Iris pigment epithelial cell (primary cell): Measurements from ENCODE around the gene DPM3.
"Not testable (repeated sequence)": the region's sequence is repeated elsewhere in the genome, so short reads cannot be mapped to it uniquely, and the experiment has no call there.

ENCODE experiments used
- DNase-seq: peaks from one replicate; pipeline ENCODE4 v3.0.0-alpha.2; 2011; ENCODE audit warnings: low read depth

The DPM3 gene

GRCh38 chr1:155158991-155159390 lies 18.7 kb upstream of the DPM3 start:
- no peak for DNase-seq

- not testable (repeated sequence) for DNase-seq
Measured at GRCh38 chr1:155155996-155156643, 15.8 kb upstream of the DPM3 start.

- DNase-seq: no peak
Measured at GRCh38 chr1:155145491-155145890, 5.2 kb upstream of the DPM3 start.

DNA sequence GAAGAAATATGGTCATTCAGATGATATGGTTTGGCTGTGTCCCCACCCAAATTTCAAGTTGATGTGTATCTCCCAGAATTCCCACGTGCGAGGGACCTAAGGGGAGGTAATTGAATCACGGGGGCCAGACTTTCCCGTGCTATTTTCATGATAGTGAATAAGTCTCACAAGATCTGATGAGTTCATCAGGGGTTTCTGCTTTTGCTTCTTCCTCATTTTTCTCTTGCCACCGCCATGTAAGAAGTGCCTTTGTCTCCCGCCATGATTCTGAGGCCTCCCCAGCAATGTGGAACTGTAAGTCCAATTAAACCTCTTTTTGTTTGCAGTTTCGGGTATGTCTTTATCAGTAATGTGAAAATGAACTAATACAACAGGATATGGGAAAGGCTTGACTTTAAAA lies 1.4 kb upstream of the DPM3 start:
- no peak for DNase-seq

DNA sequence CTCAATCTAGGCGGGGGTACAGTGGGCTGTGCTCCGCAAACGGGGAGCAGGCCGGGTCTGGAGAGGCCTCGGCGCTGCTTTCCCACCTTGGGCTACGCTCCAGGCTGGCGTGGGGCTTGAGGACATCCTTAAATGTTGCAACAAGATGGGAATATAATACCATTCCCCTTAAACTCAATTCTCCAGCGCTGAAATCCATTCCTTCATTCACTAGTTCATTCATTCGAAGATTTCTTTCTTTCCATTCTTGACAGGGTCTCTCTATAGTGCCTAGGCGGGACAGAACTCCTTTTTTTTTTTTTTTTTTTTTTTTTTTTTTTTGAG lies 261 bp upstream of the DPM3 start:
- no peak for DNase-seq

GRCh38 chr1:155137154-155137949 lies 3.0 kb downstream of the DPM3 start:
- DNase-seq: no peak

- DNase-seq: no peak
Measured at GRCh38 chr1:155136748-155137147, 3.6 kb downstream of the DPM3 start.

DNA sequence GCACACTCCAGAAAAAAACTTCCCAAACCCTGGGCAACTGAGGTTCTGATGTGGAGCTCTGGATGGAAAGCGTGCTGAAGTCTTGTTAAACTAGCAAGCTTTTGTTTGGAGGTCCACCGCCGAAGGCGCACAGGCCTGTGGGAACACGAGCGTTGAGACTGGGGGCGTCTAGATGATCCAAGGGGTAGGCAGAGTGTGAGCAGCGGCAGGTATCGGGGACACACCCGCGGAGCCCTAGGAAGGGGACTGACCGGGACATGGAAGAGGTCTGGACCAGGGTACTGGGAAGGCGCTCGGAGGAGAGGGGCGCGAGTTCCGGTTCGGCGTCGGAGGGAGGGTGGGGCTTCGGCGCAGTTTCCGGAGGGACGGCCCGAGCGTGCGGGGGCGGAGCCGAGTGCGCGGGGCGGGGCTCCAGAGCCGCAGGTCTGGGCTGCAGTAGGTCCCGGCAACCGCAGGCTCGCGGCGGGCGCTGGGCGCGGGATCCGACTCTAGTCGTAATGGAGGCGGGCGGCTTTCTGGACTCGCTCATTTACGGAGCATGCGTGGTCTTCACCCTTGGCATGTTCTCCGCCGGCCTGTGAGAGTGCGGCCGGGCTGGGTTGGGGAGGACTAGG lies 4.8 kb downstream of the DPM3 start, which contains the start of gene SLC50A1:
Gene SLC50A1, plus strand, starts transcription at position 438 of the 614 bp plus-strand sequence. Its CDS starts 60 bp downstream, at position 498.
- peak; percentile 96 for DNase-seq

DNA sequence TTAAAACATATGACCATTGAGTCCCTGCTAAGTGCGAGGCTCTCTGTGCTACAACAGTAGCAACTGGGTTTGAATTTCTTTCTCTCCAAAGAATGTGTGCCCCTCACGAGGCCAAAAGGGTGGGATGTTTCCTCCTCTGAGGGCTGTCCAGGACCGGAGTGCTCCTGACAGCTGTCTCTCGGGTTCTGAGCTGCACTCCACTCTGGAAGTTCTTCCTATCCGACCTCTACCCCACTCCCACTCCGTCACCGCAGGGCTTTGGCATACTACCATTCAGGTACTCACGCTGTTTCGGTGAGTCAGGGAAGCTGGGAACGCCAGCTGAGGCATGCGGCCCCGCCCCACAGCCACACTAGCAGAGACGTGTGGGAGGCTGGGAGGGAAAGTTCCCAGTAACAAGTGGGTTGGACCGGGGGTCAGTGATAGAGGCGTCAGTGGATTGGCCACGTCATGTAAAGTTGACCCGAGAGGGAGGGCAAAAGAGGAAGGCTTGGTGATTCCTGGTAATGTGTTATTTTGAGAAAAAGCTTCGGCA lies 5.4 kb downstream of the DPM3 start:
- DNase-seq: peak; percentile 98

- DNase-seq: peak; percentile 31
Measured at GRCh38 chr1:155134322-155134721, 6.0 kb downstream of the DPM3 start.

GRCh38 chr1:155133799-155134281 lies 6.5 kb downstream of the DPM3 start:
- no peak for DNase-seq

DNA sequence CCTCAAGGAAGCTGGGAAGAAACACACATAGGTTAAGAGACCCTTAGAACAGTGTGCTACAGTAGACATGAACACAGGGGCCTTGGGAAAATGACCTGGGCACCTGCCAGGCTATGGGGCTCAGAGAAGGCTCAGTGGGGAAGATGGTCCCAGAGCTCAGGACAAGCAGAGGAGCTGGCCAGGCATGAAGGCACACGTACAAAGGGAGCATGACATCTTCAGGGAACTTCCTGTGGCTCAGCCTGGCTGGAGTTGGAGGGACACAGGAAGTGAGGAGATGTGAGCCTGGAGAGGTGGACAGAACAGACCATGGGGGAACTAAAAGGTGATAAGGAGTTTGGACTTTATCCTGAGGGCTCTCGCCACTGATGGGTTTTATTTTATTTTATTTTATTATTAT lies 8.5 kb downstream of the DPM3 start:
- no peak for DNase-seq

GRCh38 chr1:155131285-155131684 lies 9.0 kb downstream of the DPM3 start:
- no peak for DNase-seq

GRCh38 chr1:155130272-155131006 lies 9.9 kb downstream of the DPM3 start:
- DNase-seq: no peak

GRCh38 chr1:155128755-155129473 lies 11.4 kb downstream of the DPM3 start:
- no peak for DNase-seq

DNA sequence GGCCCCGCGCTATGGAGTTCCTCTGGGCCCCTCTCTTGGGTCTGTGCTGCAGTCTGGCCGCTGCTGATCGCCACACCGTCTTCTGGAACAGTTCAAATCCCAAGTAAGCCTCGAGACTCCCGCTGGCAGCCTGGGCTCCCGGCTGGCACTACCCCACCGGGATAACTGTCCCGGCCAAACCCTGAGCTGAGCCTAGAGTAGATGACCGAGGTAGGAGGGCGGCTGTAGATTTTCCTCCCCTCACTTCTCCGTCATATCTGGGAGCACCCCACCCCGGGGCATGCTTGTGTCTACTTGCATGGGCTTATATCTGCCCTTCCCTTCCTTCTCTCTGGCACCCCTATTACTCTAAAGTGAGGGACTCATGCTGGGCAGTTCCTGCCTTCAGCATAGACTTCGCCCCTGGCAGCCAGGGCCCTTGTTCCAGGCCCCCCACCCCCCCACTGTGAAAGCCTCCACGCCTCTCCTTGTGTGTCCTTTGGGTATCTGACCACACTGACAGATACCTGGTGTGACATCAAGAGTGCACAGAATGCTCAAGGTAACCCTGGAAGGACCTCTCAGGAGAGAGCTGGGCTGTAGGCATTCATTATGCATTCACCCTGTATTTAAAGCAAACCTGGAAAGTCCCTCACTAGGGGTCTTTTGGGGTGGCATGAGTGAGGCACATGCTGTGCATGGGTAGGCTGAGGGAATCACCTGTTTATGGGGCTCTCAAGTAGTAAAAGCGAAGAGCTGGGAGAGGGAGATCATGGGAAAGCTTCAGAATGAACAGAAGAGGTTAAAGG lies 12.2 kb downstream of the DPM3 start:
- DNase-seq: no peak

- DNase-seq: peak; percentile 67
Measured at GRCh38 chr1:155127105-155127966, 13.0 kb downstream of the DPM3 start, which contains the start of gene EFNA1. EFNA1 (plus strand) TSS chr1:155127876; CDS start chr1:155127978, 102 bp downstream.

DNA sequence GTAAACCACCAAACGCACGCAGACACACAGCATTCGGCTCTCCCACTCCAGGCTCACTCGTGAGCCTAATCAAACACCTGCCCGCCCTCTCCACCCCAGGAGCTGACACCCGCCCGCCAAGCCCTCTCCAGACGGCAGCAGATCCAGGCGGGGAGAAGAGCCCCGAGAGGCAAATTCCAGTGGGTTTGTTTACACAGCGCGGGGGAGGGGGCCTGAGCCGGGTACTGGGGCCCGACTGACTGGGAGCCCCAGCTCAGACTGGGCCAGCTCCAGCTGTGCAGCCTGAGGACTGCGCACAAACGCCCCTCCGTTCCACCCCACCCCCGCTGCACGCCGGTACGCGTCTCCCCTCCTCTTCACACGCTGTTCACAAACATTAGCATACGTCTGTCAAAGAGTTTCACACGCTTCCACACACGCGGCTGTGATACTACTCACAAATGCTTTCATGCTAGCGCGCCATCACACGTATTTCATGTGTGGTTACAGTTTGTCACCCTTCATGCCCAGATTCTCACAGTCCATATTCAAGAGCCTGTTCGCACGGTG lies 13.7 kb downstream of the DPM3 start:
- peak; percentile 44 for DNase-seq

GRCh38 chr1:155125946-155126555 lies 14.3 kb downstream of the DPM3 start:
- peak; percentile 45 for DNase-seq
